Hepatocyte (in vitro differentiated cells): ENCODE data around the gene KCNS3. TPM values are rescaled to one million over a fixed set of nuclear protein-coding genes. Genes with fewer than 3 reads are reported as not detected.

Experiments used
- DNase-seq: peaks from one replicate; pipeline ENCODE4 v3.0.0-alpha.2; 2016; ENCODE audit warnings: low spot score
- H2AFZ ChIP-seq: fragments of 200-600 bp; sonication (generic); 2 replicates; pipeline ENCODE4 v1.6.0; 2016; ENCODE audit warnings: antibody characterized with exemption, mild to moderate bottlenecking
- H3K27ac ChIP-seq: fragments of 200-600 bp; sonication (generic); 2 replicates; pipeline ENCODE4 v1.5.1; 2016; ENCODE audit warnings: mild to moderate bottlenecking
- H3K27me3 ChIP-seq: fragments of 200-600 bp; sonication (generic); 2 replicates; pipeline ENCODE4 v1.6.1; 2016
- H3K36me3 ChIP-seq: fragments of 200-600 bp; sonication (generic); replicated peaks from 2 replicates; pipeline ENCODE4 v1.5.1; 2016; ENCODE audit warnings: low read depth; ENCODE audit not compliant: insufficient read depth
- H3K4me1 ChIP-seq: fragments of 200-600 bp; sonication (generic); 2 replicates; pipeline ENCODE4 v1.5.1; 2016; ENCODE audit warnings: mild to moderate bottlenecking, moderate library complexity; ENCODE audit not compliant: insufficient read depth
- H3K4me2 ChIP-seq: fragments of 200-600 bp; sonication (generic); 2 replicates; pipeline ENCODE4 v1.6.0; 2016
- H3K4me3 ChIP-seq: fragments of 200-600 bp; sonication (generic); 2 replicates; pipeline ENCODE4 v1.5.1; 2016; ENCODE audit warnings: mild to moderate bottlenecking
- H3K79me2 ChIP-seq: fragments of 200-600 bp; sonication (generic); 2 replicates; pipeline ENCODE4 v1.6.0; 2017; ENCODE audit warnings: mild to moderate bottlenecking
- H3K9me2 ChIP-seq: fragments of 200-600 bp; sonication (generic); replicated peaks from 2 replicates; pipeline ENCODE4 v1.6.0; 2017; ENCODE audit warnings: mild to moderate bottlenecking; ENCODE audit not compliant: insufficient read depth
- H3K9me3 ChIP-seq: fragments of 200-600 bp; sonication (generic); 2 replicates; pipeline ENCODE4 v1.5.1; 2016; ENCODE audit warnings: low read depth, mild to moderate bottlenecking
- H4K20me1 ChIP-seq: fragments of 200-600 bp; sonication (generic); 2 replicates; pipeline ENCODE4 v1.6.0; 2016; ENCODE audit warnings: mild to moderate bottlenecking; ENCODE audit not compliant: insufficient read depth, poor library complexity, severe bottlenecking
- EZH2 ChIP-seq: fragments of 200-600 bp; sonication (generic); IDR thresholded peaks from 2 replicates; pipeline ENCODE4 v1.6.1; 2016; ENCODE audit warnings: antibody characterized with exemption, mild to moderate bottlenecking, borderline replicate concordance
- EZH2phosphoT487 ChIP-seq: fragments of 200-600 bp; sonication (generic); IDR thresholded peaks from one replicate; pipeline ENCODE4 v1.6.1; 2018; ENCODE audit warnings: antibody characterized with exemption, mild to moderate bottlenecking, low read depth, moderate library complexity; ENCODE audit not compliant: unreplicated experiment, severe bottlenecking
- WGBS: methylation state at CpG from one replicate; pipeline ENCODE4 v1.1.6; 2016; ENCODE audit warnings: low lambda C conversion rate; ENCODE audit errors: missing lambda C conversion rate; 5-methylcytosine and 5-hydroxymethylcytosine counted together
- polyA plus RNA-seq: library from polyadenylated mRNA; unstranded; fragments of >200 nt; fragmentation: Nextera tagmentation; extraction: Ambion mirVana; gene quantifications from 2 replicates; pipeline ENCODE4 v1.2.1, GENCODE V29; 2016
- total RNA-seq: library from RNA; depleted of rRNA; stranded (reverse); fragments of >200 nt; gene quantifications from 2 replicates; pipeline ENCODE4 v1.2.3, GENCODE V29; 2014
- TF ChIP-seq, protein P1 (sequence below): fragments of 200-600 bp; sonication (generic); IDR thresholded peaks from 2 replicates; pipeline ENCODE4 v1.5.1; 2016; ENCODE audit warnings: antibody characterized with exemption, mild to moderate bottlenecking; ENCODE audit not compliant: poor library complexity

Gene KCNS3
- total and polyA plus RNA-seq, 2 experiments from 2014 or later, result 4.8 TPM

DNA sequence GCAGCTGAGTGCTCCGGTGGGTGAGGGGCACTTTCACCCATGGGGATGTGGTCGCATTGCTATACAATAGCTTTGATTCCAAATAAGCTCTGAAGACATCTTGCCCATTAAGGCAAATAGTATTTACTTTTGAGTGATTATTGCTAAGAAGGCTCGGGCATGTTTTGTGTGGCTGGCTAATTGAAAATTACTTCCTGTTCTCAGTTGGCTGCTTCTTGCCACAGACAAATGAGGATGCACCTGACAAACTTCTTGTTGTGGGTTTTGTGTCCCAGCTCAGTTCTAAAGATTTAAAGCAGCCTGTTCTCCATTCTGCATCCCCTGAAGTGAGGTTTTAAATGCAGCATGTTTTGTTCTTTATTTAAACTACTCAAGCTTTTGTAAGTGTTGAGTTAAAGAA lies 88.3 kb downstream of the KCNS3 start:
- no peak overlapping the region for H3K27ac ChIP-seq
- no peaks in the 10 kb centered on the region for H3K79me2 ChIP-seq
- DNase-seq, result no peak
- H3K36me3 ChIP-seq, result no peaks in the 10 kb centered on the region
- H3K4me2 ChIP-seq, result no peak overlapping the region
- no peak overlapping the region for H3K4me3 ChIP-seq
- WGBS, result 69% methylated on average over 3 of the region's 3 CpGs
- H3K9me3 ChIP-seq, result no peaks in the 10 kb centered on the region
- no peaks in the 10 kb centered on the region for H3K9me2 ChIP-seq
- no peaks in the 10 kb centered on the region for H3K27me3 ChIP-seq
- TF ChIP-seq EZH2 (no peak), EZH2phosphoT487 (no peak)
- TF ChIP-seq, protein P1, sequence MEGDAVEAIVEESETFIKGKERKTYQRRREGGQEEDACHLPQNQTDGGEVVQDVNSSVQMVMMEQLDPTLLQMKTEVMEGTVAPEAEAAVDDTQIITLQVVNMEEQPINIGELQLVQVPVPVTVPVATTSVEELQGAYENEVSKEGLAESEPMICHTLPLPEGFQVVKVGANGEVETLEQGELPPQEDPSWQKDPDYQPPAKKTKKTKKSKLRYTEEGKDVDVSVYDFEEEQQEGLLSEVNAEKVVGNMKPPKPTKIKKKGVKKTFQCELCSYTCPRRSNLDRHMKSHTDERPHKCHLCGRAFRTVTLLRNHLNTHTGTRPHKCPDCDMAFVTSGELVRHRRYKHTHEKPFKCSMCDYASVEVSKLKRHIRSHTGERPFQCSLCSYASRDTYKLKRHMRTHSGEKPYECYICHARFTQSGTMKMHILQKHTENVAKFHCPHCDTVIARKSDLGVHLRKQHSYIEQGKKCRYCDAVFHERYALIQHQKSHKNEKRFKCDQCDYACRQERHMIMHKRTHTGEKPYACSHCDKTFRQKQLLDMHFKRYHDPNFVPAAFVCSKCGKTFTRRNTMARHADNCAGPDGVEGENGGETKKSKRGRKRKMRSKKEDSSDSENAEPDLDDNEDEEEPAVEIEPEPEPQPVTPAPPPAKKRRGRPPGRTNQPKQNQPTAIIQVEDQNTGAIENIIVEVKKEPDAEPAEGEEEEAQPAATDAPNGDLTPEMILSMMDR, result no peak
- H4K20me1 ChIP-seq, result no peaks in the 10 kb centered on the region
- H3K4me1 ChIP-seq, result peaks cover 8% of the 10 kb centered on the region
- no peak overlapping the region for H2AFZ ChIP-seq

DNA sequence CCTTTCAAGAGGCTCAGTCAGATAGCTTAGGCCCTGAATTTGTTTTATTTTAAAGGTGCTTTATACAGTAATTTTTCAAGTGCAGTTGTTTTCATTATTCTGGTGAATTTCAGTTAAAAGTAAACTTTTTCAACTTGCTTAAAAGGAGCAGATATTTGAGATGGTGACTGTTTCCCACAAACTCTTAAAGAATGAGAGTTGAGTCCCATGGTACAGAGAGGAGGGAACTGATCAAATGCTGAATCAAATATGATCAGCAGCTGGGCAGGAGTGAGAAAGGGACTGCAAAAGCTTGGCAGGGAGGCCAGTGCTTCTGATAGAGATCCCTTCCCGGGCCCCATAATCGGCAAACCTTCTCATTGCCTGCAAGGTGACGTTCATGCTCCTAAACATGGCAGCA lies 91.2 kb downstream of the KCNS3 start:
- Histone ChIP-seq H3K9me3 (no peaks in the 10 kb centered on the region), H3K36me3 (no peaks in the 10 kb centered on the region), H3K4me3 (no peak overlapping the region), H4K20me1 (no peaks in the 10 kb centered on the region), H2AFZ (no peak overlapping the region), H3K27ac (no peak overlapping the region), H3K27me3 (no peaks in the 10 kb centered on the region), H3K4me1 (peaks cover 10% of the 10 kb centered on the region), H3K4me2 (no peak overlapping the region), H3K9me2 (no peaks in the 10 kb centered on the region), H3K79me2 (no peaks in the 10 kb centered on the region)
- TF ChIP-seq EZH2, result no peak
- no peak for TF ChIP-seq EZH2phosphoT487
- TF ChIP-seq, protein P1, result no peak
- DNase-seq, result no peak
- WGBS, result 90% methylated on average over 3 of the region's 3 CpGs

DNA sequence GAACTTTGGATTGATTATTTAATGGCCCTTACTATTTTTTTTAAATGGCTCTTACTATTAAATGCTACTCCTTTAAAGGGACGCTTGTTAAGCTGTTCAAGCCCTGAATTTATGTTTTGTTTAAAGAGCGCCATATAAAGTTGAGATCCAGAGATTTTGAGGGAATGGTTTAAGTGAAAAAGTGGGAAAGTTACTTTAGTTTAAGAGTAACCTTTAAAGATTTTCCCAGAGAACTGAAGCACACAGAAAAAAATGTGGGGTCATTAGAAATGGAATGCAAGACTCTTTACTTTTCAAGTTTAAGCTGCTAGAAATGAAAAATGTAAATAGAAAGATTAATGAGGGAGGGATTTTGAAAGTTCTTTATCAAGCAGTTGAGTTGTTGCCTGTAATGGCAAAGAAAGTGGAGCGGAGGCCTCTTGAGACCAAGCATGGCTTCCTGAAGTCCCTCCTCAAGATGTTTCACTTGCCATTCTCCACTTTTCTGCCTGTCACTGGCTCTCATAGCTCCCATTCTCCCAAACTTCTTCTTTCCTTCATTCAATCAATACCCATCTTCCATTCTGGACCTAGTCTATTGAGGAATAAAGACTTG lies 93.2 kb downstream of the KCNS3 start:
- Histone ChIP-seq H3K79me2 (no peaks in the 10 kb centered on the region), H2AFZ (no peak overlapping the region), H3K4me3 (no peak overlapping the region), H3K36me3 (no peaks in the 10 kb centered on the region), H3K9me3 (no peaks in the 10 kb centered on the region), H3K9me2 (no peaks in the 10 kb centered on the region), H3K27me3 (no peaks in the 10 kb centered on the region), H3K4me2 (no peak overlapping the region), H3K4me1 (peaks cover 10% of the 10 kb centered on the region), H4K20me1 (no peaks in the 10 kb centered on the region), H3K27ac (no peak overlapping the region)
- DNase-seq, result no peak
- TF ChIP-seq EZH2 (no peak), EZH2phosphoT487 (no peak)
- TF ChIP-seq, protein P1, result no peak
- WGBS, result 67% methylated on average over 3 of the region's 3 CpGs

DNA sequence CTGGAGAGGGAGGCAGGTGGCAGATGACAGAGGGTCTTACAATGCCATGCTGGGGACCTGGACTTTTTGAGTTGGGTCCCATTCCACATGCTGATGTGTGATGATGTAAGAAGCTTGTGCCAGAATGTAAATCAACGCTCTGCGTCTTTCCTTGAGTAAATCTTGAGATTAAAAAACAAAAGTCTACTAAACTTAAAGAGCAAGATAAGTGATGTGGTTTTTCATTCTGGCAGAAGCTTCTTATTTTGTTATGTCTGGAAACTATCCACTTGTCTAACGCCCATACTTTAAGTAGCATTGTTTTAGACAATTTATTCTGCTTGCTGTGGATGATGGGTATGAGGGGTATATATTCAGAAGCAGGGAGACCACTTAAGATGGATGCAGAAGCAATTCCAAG lies 94.5 kb downstream of the KCNS3 start:
- H3K9me2 ChIP-seq, result no peaks in the 10 kb centered on the region
- H3K27me3 ChIP-seq, result no peaks in the 10 kb centered on the region
- DNase-seq, result no peak
- 84% methylated on average over 3 of the region's 3 CpGs for WGBS
- H3K27ac ChIP-seq, result no peak overlapping the region
- H2AFZ ChIP-seq, result no peak overlapping the region
- no peaks in the 10 kb centered on the region for H3K36me3 ChIP-seq
- no peak overlapping the region for H3K4me2 ChIP-seq
- peaks cover 10% of the 10 kb centered on the region for H3K4me1 ChIP-seq
- no peaks in the 10 kb centered on the region for H3K79me2 ChIP-seq
- H4K20me1 ChIP-seq, result no peaks in the 10 kb centered on the region
- H3K9me3 ChIP-seq, result no peaks in the 10 kb centered on the region
- TF ChIP-seq EZH2 (no peak), EZH2phosphoT487 (no peak)
- TF ChIP-seq, protein P1, result no peak
- H3K4me3 ChIP-seq, result no peak overlapping the region
